Stimulated activated naive CD8-positive, alpha-beta T cell treated with anti-CD3 and anti-CD28 coated beads, Interleukin-15, amount 100 ng/mL, for 72 hours (primary cell): Measurements from ENCODE around the gene MCRS1.

Source experiments
- ATAC-seq: fragments of 150-1000 bp; cut with Tn5 transposase; 2 replicates; pipeline ENCODE4 v1.10.0; 2021; ENCODE audit warnings: mild to moderate bottlenecking, moderate library complexity
- DNase-seq, 2 donors: peaks; one replicate each; pipeline ENCODE4 v3.0.0; 2021 to 2022
- H3K27ac Mint-ChIP-seq, 2 donors: one replicate each; pipeline ENCODE4 v1.8.0; 2022; ENCODE audit warnings: mild to moderate bottlenecking in 2 of 2, mixed read lengths in 2 of 2, moderate library complexity in 2 of 2
- H3K27me3 Mint-ChIP-seq: one replicate; pipeline ENCODE4 v1.8.0; 2022; ENCODE audit warnings: mixed read lengths
- H3K4me1 Mint-ChIP-seq: one replicate; pipeline ENCODE4 v1.8.0; 2022; ENCODE audit warnings: mild to moderate bottlenecking, mixed read lengths
- H3K4me3 Mint-ChIP-seq, 2 donors: one replicate each; pipeline ENCODE4 v1.8.0; 2022; ENCODE audit warnings: mild to moderate bottlenecking in 2 of 2, mixed read lengths in 2 of 2, moderate library complexity in 1 of 2
- H3K9me3 Mint-ChIP-seq, 2 donors: one replicate each; pipeline ENCODE4 v1.8.0; 2022; ENCODE audit warnings: mixed read lengths in 2 of 2

MCRS1 gene

DNA sequence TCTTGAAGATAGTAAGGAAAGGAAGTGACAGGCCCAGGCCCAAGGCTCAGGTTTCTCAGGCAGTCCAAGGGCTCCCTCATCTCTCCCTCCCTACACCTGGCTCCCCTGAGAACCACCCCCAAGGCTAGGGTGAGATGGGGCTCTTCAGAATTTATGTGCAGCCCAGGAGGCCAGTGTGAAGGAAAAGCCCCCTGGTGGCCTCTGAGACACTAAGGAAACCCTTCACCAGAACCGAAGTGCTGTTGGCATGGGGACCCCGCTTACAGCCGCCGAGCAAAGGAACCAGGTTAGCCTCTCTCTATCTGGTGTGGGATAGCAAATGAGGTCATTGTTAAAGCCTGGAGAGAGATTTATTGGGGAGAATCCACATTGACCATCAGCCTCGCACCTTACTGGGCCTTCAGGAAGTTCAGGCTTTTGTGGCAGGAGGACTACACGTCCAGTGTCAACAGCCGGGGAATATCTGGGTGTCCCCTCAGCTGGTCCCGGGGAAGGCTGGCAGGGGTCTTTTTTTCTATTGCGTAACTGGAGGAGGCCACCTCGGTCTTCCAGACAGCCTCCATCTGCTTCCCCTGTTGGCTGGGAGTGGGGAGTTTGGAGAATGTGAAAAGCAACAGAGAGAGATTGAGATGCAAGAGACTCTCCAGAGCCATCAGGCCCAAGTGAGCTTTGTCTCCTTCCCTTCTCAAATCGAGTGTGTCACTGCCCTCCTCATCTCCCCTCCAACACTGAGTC lies 19.4 kb upstream of the MCRS1 start:
- Mint-ChIP-seq H3K4me1 (peaks cover 5% of the 10 kb centered on the region), H3K9me3 (peaks cover 0 to 18% of the 10 kb centered on the region in 2 donors), H3K4me3 (no peak overlapping the region), H3K27me3 (no peaks in the 10 kb centered on the region), H3K27ac (no peak overlapping the region)
- DNase-seq: no peak
- ATAC-seq: no peak

DNA sequence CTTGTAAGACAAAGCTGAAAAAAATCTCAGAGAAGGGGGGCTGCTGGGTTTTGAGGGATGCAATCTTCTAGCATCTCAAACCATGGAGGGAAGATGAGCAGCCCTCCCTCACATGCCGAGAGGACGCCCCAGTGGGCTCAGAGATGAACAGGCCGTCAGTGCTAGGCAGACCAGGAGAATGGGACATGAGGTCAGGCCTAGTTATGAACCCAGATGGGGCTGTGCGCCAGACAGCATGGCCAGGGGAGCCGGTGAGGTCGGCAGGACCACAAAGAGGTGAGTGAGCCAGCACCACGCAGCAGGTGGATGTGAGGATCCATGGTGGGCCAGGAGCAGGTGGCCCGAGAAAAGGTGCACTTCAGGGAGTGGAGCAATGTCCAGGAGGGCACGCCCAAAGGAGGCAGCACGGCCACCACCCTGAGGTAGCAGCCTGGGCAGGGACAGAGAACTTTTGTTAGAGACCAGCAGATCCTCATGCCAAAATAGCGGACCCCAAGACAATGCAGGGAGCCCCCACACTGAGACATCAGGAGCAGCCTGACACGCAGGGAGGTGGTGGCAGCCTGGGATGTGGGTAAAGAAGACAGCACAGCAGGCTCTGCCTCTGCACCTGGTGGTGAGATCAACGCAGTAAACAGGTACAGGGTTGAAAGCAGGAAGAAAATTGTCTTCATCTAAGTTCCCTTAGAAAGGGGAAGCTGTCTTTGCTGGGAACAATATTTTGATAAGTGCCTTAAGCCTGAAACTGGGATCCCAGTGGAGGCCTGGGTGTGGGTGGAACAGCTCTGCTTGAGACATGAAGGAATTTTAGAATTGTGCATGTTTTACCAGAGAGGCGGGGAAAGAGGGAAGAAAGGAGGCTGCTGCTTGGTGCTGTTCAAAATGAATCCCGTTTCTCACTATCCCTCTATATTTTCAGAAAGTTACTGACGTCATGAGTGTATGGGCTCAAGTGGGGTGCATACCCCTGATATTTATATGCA lies 17.8 kb upstream of the MCRS1 start:
- peaks cover 0 to 11% of the 10 kb centered on the region in 2 donors for H3K9me3 Mint-ChIP-seq
- no peak for DNase-seq
- peaks cover 20% of the 10 kb centered on the region for H3K4me1 Mint-ChIP-seq
- no peak overlapping the region for H3K4me3 Mint-ChIP-seq
- H3K27me3 Mint-ChIP-seq: no peaks in the 10 kb centered on the region
- ATAC-seq: no peak
- H3K27ac Mint-ChIP-seq: no peak overlapping the region

DNA sequence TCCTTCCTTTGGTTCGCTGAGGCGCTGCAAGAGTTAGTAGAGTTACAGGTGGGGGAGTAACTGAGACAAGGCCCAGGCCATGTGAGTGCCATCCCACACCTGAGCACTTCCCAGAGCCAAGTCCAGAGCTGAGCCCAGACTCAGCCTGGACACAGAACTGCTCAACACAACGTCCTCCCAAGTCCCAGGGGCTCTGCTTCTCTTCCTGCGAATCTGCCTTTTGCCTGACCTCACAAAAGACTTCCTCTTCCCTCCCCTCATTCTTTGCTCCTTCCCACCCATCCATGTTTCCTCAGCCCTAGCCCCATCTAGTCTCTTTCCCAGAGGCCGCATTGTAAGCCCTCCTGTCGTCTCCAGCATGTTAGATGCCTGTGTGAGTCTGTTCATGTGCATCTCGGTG lies 16.6 kb upstream of the MCRS1 start:
- Mint-ChIP-seq H3K9me3 (no peaks in the 10 kb centered on the region), H3K27me3 (no peaks in the 10 kb centered on the region), H3K4me3 (no peak overlapping the region), H3K4me1 (peaks cover 27% of the 10 kb centered on the region), H3K27ac (no peak overlapping the region)
- ATAC-seq: no peak
- no peak for DNase-seq

DNA sequence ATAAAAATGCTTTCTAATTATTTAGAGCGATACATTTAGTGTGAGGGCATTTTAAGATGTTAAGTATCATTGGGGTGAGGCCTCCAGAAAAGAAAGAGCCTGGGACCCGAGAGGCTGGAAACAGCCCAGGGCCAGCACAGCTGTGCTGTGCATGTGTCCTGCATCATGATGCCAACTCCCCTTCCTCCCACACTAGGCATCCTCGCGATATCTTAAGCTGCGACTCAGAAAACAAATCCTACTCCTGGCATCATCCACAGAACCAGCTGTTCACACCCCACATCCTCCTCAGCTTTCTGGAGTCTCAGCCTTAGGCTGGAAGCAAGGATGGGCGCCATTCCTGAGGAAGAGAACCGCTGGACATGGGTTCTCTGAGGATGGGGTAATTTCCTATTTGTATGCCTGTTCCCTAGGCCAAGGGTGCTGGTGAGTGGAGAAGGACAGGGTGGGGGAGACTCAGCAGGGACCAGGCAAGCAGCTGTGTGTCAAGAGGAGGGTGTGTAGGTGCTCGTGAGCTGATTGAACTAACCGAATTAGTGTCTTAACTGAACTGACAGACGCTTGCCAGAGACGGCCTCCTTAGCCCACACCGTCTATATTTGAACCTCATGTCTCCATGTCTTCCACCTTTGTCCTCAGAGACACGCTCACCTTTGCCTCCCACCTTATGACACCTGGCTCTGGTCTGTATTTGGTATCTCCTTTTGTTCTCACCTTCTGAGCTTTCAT lies 15.6 kb upstream of the MCRS1 start:
- Mint-ChIP-seq H3K4me3 (no peak overlapping the region), H3K27me3 (no peaks in the 10 kb centered on the region), H3K27ac (no peak overlapping the region), H3K9me3 (no peaks in the 10 kb centered on the region), H3K4me1 (peaks cover 27% of the 10 kb centered on the region)
- ATAC-seq: no peak
- no peak for DNase-seq

DNA sequence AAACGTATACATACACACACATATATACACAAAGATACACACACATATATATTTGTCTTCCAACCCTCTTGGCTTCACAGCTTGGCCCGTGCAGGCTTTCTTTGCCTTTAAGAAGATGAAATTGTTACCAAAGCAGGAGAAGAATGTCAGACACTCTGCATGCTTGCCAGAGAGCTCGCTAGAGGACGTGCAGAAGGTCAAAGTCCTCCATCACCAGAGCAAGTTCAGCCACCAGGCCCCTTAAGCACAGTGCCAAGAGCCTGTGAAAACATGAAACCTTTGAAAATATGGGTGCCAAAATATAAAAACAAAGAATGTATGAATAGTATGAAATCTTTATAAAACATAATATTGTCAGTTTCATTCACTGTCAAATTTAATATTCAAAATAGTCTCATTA lies 14.9 kb upstream of the MCRS1 start:
- H3K9me3 Mint-ChIP-seq: no peaks in the 10 kb centered on the region
- ATAC-seq (no peak), DNase-seq (no peak)
- no peaks in the 10 kb centered on the region for H3K27me3 Mint-ChIP-seq
- H3K4me1 Mint-ChIP-seq: peaks cover 27% of the 10 kb centered on the region
- H3K4me3 Mint-ChIP-seq: no peak overlapping the region
- no peak overlapping the region for H3K27ac Mint-ChIP-seq

DNA sequence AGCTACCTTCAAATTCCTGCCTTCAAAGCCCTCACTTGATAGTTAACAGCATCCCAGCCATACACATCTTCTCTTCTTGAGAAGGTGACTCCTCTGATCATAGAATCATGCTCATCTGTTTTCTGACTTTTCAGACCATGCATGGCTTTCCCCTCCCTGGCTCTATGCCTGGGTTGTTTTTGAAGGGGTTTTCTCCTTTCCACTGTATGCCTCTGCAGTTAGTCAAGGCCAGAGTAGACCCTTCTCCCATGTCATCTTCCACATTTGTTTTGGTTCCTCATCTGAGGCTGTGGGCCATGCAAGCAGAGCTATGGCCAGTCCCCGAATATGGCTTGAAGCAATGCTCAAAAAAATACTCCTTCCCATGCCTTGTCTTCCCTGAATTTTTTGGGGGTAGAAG lies 14.3 kb upstream of the MCRS1 start:
- Mint-ChIP-seq H3K4me3 (no peak overlapping the region), H3K9me3 (no peaks in the 10 kb centered on the region), H3K27me3 (no peaks in the 10 kb centered on the region), H3K27ac (no peak overlapping the region), H3K4me1 (peaks cover 27% of the 10 kb centered on the region)
- ATAC-seq (no peak), DNase-seq (no peak)

DNA sequence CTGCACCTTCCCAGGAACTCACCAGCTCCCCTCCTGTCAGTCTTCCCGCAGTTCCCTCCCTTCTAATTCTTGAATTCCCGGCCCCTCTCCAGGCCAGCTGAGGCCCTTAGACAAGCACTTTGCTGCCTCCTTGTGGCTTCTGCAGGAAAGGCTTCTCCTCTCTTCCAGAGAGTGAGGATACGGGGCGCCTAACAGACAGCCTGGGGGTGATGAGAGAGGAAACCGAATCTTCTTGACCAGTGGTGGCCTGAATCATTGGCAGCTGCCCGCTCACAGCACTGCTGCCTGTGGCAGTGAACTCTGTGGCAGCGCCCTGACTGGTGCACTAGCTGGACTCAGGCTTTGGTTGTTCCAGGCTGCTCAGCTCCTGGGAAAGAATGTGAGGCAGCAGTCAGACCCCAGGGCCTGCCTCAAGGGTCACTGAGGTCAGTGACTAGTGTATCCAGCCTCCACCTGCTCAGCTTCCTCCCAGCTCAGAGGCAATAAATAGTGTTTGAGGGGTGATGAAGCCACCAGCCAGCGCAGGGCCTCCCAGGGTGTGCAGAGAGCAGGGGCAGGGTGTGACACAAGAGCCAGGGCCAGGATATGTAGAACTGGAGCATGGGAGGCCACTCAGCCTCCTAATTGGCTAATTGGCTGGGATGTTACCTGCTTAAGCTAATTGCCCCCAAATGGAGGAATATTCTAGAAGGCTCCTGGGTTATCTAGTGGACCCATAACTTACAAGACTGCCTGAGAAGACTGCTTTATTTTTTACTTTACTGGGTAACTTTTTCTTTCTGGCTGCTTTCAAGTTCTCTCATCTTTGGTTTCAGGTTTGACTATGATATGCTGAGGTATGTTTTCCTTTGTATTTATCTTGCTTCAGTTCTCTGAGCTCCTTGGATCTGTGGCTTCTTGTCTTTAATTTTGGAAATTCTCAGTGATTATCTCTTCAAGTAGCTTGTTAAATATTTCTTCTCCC lies 12.9 kb upstream of the MCRS1 start:
- no peaks in the 10 kb centered on the region for H3K27me3 Mint-ChIP-seq
- DNase-seq: peak; percentile 43 to 44
- no peak overlapping the region for H3K4me3 Mint-ChIP-seq
- peak; percentile 78 for ATAC-seq
- peaks cover 27% of the 10 kb centered on the region for H3K4me1 Mint-ChIP-seq
- no peak overlapping the region for H3K27ac Mint-ChIP-seq
- no peaks in the 10 kb centered on the region for H3K9me3 Mint-ChIP-seq

DNA sequence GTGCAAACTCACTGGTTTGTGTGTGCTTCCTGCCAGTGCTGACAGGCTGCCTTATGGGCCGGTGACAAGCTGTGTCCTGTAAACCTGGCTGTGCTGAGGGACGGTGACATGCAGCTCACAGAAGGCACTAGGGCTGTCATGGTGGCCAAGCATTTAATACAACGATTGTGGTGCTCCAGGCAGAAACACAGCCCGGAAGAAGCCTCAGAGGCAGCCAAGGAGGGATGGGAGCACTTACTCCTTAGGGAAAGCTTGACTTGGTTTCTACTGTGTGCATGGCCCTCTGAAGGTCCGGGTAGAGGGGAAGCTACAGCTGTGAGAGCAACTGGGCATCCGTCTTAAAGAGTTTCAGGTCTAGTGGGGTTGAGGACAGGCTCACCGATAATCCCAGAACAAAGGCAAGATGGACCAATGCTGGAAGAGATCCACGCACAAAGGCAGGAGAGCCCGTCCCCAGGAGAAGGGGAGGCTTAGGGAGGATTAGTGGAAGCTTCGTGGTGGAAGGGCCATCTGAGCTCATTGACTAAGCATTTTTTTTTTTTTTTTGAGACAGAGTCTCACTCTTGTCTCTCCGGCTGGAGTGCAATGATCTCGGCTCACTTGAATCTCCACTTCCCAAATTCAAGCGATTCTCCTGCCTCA lies 10.7 kb upstream of the MCRS1 start:
- ATAC-seq (no peak), DNase-seq (no peak)
- Mint-ChIP-seq H3K9me3 (no peaks in the 10 kb centered on the region), H3K27ac (peak overlapping the region in 1 of 2 donors; percentile 2), H3K4me3 (no peak overlapping the region), H3K4me1 (peaks cover 22% of the 10 kb centered on the region), H3K27me3 (no peaks in the 10 kb centered on the region)

DNA sequence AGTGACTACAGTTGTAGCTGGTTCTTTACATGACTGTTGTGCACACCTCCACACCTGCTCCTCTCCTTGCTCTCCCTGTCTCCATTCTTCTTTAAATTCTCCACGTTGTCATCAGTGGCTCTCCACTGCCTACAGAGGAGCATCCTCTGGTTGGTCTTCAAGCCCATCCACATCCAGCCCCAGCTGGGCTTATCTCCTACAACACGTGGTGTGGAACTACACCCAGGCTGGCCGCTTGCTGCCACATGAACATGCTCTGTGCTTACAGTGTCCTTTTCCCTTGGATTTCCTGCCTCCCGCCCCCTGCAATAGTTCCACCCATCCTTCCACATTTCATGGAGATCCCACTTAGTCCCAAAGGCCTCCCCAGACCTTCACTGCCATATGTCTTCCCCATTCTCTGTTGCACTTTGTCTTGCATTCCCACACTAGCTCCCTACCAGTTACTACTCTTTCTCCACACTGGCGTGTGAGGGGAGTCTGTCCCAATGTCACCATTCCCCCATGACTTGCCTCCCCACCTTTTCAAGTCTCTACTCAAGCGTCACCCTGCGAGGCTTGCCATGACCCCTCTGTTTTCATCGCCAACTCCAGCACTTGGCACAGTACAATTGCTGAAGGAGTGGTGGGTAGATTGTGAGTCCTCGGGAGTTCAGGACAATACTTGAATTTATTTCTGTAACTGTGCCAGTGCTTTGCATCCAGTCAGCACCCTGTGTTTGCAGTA lies 9.8 kb upstream of the MCRS1 start:
- Mint-ChIP-seq H3K4me1 (peaks cover 22% of the 10 kb centered on the region), H3K4me3 (no peak overlapping the region), H3K9me3 (no peaks in the 10 kb centered on the region), H3K27me3 (no peaks in the 10 kb centered on the region), H3K27ac (no peak overlapping the region)
- DNase-seq: no peak
- no peak for ATAC-seq

DNA sequence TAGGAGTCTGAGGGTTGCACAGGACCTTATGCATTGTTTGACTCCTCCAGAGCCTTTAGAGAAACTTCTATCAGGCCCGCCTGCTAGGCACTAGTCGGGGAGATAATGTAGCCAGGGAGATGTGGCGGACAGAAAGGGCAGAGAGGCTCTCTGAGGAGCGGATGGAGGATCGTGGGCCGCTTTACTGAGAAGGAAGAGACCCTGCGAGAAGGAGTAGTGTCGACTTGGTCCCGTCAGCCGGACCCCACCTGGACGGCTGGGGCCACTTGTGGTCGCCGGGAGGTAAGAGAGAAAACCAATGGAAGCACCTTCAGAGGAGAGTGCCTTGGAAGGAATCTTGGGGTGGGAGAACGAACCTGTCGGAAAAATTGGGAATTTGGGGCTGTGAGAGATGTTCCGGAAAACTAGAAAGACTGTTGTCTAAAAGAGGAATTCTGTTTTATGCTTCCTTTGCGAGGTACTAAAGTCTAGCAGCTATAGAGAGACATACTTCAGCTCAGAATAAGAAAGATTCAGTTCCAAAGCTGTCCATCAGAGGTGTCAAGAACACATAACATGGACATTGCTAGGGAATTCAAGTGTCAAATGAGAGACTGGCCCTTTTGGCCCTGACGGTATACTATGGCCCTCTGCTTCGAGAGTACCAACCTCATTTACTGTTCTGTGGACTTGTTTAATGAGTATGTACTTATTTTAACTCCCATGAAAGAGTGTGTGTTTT lies 660 bp upstream of the MCRS1 start:
- no peaks in the 10 kb centered on the region for H3K9me3 Mint-ChIP-seq
- peak; percentile 55 for ATAC-seq
- peak overlapping the region; percentile 99 to 100 for H3K4me3 Mint-ChIP-seq
- DNase-seq: no peak
- peak overlapping the region; percentile 99 for H3K27ac Mint-ChIP-seq
- peaks cover 74% of the 10 kb centered on the region for H3K4me1 Mint-ChIP-seq
- no peaks in the 10 kb centered on the region for H3K27me3 Mint-ChIP-seq

DNA sequence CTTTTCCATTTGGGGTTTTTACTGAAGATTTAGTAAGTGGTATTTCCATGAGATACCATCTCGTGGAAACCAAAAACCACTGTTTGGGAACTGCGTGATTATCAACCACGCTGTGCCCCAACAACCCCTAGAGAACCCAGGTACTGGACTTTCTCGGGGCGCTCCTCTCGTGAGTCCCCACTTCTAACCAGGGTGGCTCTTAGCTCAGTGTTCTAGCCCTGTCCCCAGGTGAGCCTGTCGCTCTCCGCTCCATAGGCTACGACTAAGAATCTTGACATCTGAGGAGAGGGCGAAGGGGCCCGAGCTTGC lies 686 bp downstream of the MCRS1 start:
- ATAC-seq (peak; percentile 41), DNase-seq (no peak)
- Mint-ChIP-seq H3K9me3 (no peaks in the 10 kb centered on the region), H3K4me3 (peak overlapping the region; percentile 99 to 100), H3K4me1 (peaks cover 76% of the 10 kb centered on the region), H3K27ac (peak overlapping the region; percentile 99), H3K27me3 (no peaks in the 10 kb centered on the region)

DNA sequence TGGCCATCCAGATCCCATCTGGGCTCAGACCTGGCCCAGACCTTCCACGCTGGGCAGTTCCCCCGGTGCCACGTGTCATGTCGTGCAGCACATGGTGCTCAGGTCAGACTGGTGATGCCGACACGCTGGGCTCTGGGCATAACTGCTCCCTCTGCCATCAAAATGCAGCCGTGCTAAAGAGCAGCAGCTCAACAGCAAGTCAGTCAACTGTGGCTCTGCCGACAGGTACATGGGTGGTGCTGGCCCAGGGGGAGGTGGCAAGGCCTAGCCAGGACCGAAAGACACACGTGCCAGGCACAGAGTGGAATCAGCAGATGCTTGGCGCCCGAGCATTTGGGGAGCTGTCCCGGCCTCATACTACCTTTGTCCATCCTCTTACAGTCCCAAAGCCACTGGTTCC lies 1.6 kb downstream of the MCRS1 start:
- no peak for ATAC-seq

DNA sequence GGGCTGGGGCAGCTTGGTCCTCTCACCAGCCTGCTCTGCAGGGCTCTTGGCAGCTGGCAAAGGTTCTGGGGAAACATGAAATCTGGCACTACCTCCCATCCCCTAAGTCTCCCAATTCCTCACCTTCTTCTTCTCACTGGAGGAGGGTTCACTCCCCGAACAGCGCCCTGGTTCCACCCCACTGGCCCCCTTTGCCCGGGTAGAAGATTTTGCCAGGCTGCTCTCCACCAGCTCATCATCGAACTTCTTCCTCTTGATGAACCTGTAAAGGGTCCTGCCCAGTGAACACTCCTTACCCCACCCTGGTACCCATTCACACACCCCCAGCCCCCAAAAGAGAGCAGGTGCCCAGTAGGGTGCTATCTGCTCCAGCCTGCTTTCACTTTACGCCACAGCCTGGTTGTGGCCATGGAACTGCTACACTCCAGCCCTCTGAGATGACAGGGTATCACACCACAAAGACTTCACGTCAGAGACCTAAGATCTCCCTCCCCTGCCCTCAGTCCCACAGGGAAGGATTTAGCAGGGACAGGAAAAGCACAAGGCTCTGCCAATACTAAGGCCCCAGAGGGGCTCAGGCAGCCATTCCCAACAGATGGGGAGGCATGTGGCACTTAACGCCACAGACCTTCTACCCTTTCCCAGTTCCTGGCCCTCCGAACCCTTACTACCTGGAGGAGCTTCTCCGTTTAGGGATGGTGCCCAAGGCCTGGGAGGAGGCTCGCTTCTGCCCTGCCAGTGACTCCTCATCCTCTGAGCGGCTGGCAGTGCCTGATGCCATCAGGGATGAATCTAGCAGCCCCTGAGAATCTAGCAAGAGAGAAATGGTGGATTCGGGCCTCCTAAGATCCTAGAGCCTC lies 2.3 kb downstream of the MCRS1 start:
- H3K27ac Mint-ChIP-seq: peak overlapping the region; percentile 24 to 91

More for the DNA sequence above, 1.6 kb downstream of the MCRS1 start:
- no peaks in the 10 kb centered on the region for H3K9me3 Mint-ChIP-seq
- peaks cover 78% of the 10 kb centered on the region for H3K4me1 Mint-ChIP-seq
- DNase-seq: no peak
- no peak overlapping the region for H3K27ac Mint-ChIP-seq
- H3K4me3 Mint-ChIP-seq: peak overlapping the region; percentile 7 to 34
- no peaks in the 10 kb centered on the region for H3K27me3 Mint-ChIP-seq

More for the DNA sequence above, 2.3 kb downstream of the MCRS1 start:
- DNase-seq (no peak), ATAC-seq (no peak)
- Mint-ChIP-seq H3K27me3 (no peaks in the 10 kb centered on the region), H3K4me1 (peaks cover 78% of the 10 kb centered on the region), H3K4me3 (peak overlapping the region; percentile 27 to 32), H3K9me3 (no peaks in the 10 kb centered on the region)
